GM10847 (cell line): ENCODE data around the gene RFESD.

Source experiments
- POLR2A ChIP-seq: IDR thresholded peaks from 2 replicates; pipeline ENCODE4 v1.6.1; 2011; ENCODE audit not compliant: insufficient read length; ENCODE audit errors: extremely low read depth

Gene RFESD

GRCh38 chr5:95669985-95670384 lies 23.4 kb downstream of the RFESD start:
- TF ChIP-seq POLR2A = no peak

GRCh38 chr5:95670568-95670967 lies 24.0 kb downstream of the RFESD start:
- TF ChIP-seq POLR2A = no peak

DNA sequence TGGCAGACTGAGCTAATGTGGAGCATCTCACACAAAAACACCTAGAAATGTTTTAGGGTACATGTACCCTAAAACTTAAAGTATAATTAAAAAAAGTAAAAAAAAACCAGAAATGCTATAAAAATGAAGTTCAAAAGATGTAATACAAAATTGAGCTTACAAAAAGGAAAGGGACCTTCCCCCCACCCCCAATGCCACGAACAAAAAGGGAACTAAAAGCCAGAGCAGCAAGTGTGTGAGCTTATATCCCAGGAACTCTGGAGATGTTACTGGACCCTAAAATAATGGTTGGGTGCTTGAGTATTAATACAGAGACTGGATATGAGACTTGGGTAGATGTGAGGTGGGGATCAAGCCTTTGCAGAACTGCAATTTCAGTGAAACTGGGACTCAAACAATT lies 25.2 kb downstream of the RFESD start:
- TF ChIP-seq POLR2A = no peak

DNA sequence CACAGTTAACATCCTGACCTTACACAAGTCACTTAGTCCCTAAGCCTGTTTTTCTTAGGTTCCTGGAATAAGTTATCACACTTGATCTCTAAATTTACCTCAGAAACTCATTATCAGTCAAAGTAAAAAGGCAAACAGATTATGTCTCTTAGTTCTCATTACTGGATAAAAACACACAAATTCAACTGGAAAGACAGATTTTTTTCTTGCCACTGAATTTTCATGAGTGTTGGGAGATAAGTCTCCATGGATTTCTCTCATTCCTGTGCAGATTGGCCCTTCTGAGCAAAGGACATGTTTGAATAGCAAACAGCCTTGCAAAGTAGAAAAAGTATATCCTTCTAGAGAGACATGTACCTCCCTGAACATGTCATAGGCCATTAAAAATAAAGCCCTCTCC lies 26.1 kb downstream of the RFESD start:
- TF ChIP-seq POLR2A = no peak

- TF ChIP-seq POLR2A = no peak
These were observed 26.5 kb downstream of the RFESD start for GRCh38 chr5:95673081-95673480.

GRCh38 chr5:95682891-95683290 lies 36.3 kb downstream of the RFESD start, which contains the start of gene SPATA9:
Gene SPATA9, minus strand, starts transcription at chr5:95682991. Its CDS starts 137 bp downstream, at chr5:95682854.
- TF ChIP-seq POLR2A = no peak

DNA sequence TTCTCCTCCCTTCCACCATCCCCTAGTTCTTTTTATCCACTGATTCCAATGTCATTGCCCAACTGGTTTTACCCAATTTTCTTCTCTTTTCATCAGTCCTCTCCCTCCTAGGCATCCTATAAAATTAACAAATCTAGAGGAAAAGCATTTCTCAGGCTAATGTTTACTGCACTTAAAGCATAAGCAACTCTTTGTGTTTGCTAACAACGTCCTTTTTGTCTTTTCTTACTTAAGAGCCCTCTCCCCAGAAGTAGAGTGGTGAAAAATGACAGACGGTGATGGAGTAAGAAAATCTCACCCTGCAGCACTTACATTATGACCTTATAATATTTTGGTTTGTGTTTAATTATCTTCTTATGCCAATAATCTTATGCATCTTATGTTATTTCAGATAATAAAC lies 37.8 kb downstream of the RFESD start:
- no peak for TF ChIP-seq POLR2A

- no peak for TF ChIP-seq POLR2A
These were observed 40.1 kb downstream of the RFESD start for GRCh38 chr5:95686651-95687050.

GRCh38 chr5:95689680-95690079 lies 43.1 kb downstream of the RFESD start:
- TF ChIP-seq POLR2A = no peak

GRCh38 chr5:95690333-95690732 lies 43.8 kb downstream of the RFESD start:
- no peak for TF ChIP-seq POLR2A

GRCh38 chr5:95697781-95698681 lies 51.5 kb downstream of the RFESD start:
- TF ChIP-seq POLR2A = no peak

DNA sequence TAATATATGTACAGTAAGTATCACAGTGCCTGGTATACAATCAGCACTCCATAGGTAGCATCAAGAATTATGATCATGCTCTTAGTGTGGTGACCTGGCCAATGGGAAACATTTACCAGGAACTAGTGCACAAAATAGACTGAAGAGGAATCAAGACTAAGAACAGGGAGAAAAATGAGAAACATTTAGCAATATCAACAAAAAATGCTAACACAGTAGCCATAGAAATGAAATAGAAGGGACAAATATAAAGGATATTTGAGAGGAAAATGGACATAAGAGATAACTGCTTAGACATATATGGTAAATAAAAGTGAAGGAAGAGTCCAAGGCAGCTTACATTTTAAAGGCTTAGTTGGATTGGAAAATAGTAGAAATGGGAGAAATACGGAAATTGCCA lies 52.8 kb downstream of the RFESD start:
- no peak for TF ChIP-seq POLR2A

GRCh38 chr5:95701074-95701473 lies 54.5 kb downstream of the RFESD start:
- TF ChIP-seq POLR2A = no peak

DNA sequence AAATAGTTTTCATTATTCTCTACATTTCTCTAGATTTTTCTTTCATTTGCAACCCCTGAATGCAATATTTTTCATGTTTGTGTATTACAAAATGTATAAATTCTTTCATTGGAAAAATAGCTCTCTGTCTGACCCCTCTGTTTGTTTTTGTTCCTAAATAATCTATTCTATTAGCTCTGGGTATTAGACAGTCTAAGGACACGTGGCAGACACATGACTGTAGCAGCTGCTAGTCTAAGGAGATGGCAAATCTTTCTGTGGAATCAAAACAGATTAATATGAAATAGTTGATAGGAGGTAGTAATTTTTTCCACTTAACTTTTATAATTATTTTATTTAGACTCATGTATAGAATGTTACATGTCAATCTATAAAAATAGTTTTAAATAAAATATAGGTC lies 57.6 kb downstream of the RFESD start:
- no peak for TF ChIP-seq POLR2A

DNA sequence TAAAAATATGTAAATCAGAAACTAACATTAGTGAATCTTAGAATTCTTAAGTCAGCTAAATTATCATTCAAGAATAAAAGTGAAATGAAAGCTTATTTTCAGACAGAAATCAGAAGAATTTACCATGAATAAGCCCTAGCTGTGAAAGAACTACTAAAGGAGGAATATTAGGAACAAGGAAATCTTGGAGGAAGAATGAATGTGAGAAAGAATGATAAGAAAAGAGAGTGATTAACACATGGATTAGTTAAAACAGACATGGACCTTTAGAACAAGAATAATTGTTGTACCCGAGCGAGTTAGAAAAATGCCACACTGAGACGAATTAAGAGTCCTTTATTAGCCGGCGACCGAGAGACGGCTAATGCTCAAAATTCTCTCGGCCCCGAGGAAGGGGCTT lies 60.5 kb downstream of the RFESD start:
- TF ChIP-seq POLR2A = no peak
